Measurements from ENCODE around the gene NAT9.
A peak's percentile ranks its signal among the peaks of the same experiment; 100 is the strongest.

Gene NAT9

DNA sequence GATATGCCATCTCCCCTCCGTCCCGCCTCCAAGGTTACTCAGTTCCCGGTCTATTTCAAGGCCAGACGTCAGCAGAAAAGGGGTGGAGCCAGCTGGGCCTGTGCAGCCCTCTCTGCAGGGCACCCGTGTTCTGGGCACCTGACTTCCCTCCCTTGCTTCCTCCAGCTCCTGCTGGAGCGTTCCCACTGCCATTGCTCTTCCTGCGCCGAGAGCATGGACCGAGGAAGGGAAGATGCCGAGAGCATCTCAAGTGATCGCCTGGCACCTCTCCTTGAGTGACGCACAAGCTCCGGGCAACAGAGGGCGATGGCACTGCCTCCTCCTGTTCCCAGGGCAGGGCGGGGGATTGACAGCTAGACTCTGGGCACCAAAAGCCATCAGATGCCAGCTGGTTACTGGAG, 29.4 kb upstream of the NAT9 start:
- no peak for DNase-seq

DNA sequence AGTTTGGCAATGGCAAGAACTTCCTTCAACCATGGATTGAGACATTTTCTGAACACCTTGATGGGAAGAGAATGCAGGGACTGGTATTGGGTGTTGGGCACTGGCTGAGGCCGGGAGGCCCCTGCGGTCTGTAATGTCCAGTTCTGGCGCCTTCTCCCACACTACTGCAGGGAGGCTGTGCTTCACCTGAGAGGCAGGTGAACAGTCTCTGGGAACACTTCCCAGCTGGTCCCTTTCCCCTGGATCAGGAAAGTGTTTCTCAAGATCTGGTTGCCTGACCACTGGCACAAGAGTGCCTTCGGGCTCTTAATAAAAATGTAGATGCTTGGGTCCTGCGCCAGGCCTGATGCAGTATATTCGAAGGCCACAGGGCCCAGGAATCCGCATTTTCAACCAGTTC, 28.5 kb upstream of the NAT9 start:
- no peak for DNase-seq

DNA sequence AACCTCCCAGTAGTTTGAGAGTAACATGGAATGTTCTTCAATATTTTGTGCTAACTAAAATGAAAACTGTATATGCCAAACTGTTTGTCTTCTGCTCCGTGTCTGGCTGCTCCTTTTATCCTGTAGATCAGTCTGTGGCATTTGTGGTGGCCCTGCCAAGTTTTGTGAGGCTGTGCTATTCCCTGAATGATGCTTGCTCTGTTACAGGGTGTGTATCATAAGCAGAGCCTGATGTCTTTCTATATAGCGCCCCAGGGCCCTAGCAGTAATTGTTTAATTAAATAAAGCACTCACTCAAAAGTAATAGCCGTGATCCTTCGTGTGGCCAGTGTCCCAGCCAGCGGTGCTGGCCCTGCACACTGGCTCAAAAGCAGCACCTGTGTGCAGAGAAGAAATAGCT, 27.8 kb upstream of the NAT9 start:
- DNase-seq, result no peak

DNA sequence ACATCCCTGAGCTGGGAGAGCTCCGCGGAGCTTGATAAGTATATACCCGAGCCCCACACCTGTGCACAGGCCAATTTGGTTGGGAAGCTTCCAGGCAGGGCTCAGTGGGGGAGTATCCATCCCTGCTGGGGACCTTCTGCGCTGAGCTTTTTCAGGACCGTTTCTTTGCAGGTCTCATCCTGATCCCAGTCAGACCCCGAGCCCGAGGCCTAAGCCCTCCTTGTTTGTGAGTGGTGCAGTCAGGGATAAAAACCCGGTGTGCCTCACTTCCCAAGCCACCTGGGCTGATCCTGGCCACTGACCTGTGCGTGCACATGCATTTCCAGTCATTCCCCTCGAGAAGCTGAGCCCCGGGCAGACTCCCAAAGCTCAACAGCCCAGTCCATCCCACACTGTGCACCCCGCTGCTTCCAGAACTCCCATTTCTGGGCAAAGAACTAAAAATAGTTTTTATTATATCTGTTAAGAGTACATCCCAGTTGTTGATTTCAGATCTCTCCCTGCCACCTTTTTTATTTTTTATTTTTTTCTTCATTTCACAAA, 27.3 kb upstream of the NAT9 start:
- no peak for DNase-seq

DNA sequence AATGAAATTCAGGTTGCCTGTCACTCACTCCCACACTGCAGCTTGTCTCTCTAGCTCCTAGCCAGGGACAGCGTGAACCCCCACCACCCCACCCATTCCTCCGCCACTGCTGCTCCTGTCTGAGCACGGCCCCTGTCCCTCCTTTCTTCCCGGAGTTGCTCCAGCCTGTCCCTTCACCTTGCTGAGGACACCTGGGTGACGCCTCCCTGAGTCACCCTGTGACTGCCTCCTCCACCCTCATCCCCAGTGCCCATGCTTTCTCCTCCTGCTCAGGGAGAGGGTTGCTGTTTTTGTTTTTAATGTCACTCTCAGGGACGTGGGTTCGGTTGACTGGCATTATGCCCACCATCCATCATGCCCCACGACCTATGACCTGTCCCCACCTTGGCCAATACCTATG, 25.8 kb upstream of the NAT9 start:
- DNase-seq, result no peak

DNA sequence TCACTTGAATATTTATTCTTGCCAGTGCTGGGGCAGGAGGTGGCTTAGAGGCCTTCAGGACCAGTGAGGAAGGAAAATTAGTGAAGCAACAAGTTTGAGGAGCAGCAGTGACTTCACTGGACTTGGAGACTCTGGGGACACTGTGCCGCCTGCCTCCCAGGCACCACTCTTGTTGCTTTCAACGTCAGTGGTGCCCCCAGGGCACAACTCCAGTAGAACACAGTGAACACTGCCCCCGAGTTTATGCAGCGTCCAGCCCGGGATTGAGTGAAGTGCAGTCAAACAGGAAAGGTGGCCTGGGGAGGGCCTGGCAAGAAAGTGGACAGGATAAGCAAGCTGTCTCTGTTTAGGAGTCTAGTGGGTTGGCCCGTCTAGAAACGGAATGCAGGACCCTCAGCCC, 24.4 kb upstream of the NAT9 start:
- no peak for DNase-seq

DNA sequence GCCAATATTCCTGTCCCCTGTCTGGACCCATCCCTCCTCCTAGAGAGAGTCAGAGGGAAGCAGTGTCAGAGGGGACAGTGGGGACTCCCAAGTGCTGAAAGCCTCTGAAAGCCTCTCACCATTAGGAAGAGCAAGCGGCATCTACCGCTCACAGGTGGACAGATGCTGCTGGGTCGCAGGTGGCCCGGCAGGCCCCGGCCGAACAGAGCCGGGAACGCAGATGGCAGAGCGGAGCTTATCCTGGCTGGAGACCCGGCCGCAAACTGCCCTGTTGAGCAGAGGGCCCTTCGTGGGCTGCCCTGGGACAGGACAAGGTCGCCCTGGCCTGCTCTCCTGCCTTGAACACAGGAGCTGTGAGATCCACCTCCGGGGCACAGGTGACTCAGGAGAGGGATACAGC, 23.0 kb upstream of the NAT9 start:
- no peak for DNase-seq

DNA sequence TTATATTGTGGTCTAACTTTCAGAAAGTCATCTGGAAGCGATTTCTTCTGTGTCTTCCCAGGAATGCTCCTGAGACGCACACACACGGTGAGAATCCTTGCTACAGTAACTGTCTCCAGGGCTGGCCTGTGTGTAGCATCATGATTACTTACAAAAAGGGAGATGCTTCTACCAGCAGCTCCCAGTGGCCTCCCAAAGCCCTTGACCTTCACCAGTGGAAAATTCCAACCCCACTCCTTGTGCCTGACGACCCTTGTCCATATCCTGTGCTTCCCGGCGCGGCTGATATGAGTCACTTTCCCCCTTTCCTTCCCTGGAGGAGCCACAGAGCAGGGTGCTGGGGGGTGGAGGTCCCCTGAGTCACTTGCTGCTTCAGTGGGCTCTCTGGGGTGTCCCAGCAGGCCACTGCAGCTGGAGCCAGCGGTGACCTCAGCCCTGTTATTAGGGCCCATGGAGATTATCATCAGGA, 22.1 kb upstream of the NAT9 start:
- no peak for DNase-seq

DNA sequence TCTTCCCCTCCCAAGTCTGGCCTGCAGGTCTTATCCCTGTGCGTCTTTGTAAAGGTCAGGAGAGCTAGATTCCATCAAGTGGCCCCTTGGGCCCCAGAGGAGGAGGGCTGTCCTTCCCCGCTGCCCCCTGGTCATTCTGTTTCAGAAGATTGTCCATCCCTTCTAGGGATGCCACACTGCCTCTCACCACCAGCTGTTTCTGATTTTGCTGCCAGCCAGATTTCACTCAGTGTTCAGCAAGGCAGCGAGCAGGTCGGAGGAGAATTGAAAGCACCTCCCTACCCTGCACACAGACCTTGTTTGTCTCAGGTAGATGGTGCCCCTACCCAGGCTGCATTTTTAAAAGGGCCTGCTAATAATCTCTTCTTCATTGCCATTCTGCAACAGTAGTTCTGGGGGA, 21.7 kb upstream of the NAT9 start:
- no peak for DNase-seq

DNA sequence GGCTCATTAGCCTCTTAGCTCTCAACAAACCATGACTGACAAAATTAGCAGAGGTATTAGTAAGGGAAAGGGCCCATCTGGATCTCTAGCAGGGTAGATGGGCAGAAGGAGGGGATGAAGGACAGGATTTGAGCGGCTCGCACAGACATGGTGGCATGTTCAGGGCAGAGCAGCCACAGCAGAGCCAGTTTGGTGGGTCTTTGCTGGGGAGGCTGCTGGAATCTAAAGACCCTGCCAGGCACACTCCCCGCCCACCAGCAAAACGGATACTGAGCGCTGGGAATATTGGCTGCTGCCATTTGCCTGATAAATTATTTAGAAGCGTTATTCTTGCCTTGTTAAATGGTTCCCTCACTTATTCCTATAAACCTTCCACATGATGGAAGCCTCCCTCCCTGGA, 20.7 kb upstream of the NAT9 start:
- no peak for DNase-seq

DNA sequence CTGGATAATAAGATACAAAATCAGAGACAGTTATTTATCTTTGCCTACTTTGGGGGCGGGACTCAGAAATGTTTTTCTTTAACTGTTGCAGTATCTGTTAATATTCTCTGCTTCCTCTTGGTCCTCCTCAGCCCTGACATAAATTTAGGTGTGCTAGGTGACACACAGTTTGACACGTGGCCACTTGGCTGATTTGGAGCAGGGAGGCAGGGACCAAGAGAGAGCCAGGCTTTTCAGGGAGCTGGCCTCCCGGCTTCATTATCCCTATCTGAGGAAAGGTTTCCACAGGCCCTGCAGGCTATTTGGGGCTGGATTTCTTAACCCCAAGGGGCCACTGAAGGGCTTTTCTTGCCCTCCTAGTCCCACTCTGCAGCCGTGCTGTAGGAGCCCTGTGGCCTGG, 20.1 kb upstream of the NAT9 start:
- DNase-seq, result no peak

DNA sequence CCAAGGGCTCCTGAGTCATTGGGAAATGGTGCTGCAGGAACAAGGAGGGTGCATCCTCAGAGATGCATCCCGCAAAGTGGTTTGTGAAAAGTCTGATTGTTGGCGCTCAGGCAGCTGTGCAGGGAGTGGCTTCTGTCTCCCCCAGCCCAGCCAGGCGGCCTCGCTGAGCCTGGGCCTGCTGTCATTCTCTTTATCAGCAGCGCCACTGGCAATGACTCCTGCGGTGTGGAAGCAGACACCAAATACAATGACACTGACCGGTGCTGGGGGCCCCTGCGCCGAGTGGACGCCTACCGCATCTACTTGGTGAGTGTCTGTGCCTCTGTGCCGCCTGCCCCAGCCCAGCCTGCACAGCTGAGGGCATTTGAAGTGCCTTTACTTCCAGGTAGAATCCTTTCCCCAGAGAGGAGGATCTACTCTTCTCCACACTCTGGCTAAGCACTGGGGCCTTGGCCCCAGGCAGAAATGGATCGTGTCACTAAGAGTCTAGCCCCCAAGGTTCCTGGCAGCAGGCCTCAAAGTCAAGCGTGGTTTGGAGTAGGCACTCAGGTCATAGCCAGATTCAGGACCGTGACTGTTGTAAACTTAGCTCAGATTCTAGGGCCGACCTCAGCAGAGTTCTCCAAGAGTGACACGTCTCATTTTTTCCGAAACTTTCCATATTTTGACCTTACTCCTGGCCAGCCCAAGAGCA, 19.3 kb upstream of the NAT9 start:
- DNase-seq, result no peak

DNA sequence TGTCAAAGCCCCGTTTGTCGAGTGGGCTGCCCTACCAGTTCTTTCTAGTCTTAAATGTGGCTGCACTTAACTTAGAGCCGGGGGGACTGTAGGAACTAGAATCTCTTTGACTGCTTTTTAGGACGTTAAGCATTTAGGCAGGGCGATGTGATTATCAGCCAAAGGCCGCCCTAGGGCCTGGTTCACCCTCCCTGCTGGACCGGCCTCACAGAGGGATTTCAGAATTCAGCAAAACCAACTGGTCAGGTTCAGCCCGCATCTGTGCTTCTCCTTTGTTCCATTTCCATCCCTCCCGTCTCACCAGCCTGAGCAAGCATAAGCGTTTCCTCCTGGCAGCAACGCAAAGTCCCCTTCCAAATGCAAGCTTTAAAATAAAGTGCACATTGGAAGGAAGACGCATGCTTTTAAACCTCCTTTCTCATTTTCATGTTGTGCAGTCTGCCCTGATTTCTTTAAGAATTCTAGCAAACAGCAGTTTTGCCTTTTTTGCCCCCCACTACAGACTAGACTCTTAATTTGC, 16.5 kb upstream of the NAT9 start:
- no peak for DNase-seq

DNA sequence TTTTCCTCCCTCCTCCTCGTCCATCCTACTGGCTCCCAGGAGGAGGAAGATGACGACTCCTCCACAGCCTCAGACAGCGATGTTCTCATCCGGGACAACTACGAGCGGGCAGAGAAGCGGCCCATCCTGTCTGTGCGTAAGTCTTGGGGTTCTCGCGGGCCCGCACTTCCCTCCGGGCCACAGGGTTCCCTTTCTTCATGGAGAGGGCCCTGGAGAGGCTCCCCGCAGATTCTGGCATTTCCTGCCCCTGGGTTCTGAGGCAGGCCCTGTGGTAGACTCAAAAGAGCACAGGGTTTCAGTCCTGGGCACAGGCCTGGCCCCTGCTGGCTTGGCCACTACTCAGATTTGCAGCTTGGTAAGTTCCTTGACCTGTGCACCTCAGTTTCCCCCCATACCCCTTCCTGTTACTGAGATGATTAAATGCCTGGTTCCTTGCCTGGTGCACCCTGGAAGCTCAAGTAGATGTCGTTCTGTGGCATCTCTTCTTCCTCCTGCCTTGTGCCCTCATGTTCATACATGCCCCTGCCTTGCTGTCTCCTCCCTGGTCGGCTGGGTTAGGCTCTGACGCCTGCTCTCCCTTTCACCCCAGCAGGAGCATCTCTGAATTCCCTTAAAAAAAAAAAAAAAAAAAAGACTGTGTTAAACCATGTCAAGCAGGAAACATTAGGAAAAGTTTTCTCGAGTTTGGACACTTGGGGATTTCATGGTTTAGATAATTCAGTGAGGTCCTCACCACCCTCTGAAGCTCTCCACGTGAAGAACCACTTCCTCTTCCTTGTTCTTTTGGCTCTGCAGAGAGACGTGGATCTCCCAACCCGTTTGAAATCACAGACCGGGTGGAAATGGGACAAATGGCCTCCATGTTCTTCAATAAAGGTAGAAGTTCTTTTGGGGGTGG, 14.3 kb upstream of the NAT9 start:
- peak; percentile 86 for DNase-seq

DNA sequence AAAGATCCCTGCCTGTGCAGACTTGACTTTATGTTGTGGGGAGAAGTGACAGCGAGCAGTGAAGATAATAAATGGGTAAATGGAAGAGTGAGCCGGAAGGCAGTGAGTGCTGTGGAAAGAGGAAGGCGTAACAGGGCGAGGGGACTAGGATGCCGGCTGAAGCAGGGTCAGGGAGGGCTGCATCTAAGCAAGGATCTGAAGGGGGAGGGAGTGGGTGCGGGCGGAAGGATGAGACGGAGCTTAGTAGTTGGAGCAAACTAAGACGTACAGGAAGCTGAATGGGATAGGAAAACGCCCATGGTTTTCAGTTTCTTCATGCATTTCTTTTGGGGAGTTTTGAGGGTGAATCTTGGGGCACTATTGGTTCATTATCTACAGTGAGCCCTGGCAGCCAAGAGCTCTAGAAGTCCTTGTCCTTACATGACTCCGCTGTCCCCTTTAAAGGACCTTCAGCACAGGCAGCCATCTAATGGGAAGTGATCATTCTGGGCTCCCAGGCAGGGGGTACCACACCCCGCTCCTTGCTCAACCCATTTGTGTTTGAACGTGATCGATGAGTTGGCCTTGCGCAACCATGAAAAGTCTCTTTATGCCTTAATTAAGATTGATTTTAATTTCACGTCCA, 10.4 kb upstream of the NAT9 start:
- DNase-seq, result peak; percentile 85

DNA sequence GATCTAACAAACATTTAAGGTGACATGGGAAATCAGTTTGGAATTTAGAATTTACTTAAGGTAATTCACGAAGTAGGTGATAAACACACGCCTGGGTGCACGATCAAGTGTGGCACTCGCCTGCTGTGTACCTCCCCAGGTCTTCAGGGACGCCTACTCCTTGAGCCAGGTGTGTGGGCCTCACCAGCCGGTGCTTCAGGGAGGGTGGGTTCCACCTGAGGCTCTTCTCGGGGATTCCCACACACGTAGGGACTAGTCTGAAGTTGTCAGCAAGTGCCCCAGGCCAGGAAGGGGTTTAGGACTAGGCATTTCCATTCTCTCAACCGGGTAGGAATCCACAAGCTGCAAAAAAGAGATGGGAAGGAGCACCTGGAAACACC, 9.8 kb upstream of the NAT9 start:
- no peak for DNase-seq

DNA sequence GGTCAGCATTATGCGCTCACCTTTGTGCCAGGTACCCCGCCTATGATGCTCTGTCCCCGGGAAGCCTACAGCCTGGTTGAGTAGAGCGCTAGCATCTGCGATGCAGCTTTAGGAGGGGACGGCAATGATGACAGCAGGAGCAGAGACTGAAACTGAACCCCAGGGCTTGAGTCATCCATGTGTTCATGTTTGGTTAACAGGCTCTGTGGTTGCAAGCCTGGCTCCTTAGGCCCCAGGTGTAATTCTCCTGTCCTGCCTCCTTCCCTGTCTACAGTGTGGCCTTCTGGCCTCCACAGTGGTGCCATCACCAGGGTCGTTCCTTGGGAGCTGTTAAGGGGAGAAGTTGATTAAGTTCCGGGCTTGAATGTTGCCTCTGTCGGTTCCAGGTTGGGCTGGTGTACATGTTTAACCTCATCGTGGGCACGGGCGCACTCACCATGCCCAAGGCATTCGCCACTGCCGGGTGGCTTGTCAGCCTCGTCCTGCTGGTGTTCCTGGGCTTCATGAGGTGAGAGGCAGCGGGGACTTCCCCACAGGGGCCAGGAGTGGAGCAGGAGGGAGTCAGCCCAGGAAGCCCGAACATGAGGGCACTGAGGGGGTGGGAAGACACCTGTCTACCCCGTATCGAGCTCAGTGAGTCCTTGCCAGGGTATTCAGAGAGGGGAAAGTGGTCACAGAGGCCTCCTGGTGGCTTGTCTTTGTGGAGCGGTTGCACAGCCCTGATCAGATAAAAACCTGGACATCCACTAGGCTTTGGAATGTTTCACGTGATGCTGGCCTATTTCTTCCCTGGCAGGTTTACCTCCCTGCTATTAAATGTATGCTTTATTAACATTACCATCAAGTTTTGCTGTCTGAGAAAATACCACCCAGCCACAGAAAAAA, 9.2 kb upstream of the NAT9 start:
- peak; percentile 19 for DNase-seq

DNA sequence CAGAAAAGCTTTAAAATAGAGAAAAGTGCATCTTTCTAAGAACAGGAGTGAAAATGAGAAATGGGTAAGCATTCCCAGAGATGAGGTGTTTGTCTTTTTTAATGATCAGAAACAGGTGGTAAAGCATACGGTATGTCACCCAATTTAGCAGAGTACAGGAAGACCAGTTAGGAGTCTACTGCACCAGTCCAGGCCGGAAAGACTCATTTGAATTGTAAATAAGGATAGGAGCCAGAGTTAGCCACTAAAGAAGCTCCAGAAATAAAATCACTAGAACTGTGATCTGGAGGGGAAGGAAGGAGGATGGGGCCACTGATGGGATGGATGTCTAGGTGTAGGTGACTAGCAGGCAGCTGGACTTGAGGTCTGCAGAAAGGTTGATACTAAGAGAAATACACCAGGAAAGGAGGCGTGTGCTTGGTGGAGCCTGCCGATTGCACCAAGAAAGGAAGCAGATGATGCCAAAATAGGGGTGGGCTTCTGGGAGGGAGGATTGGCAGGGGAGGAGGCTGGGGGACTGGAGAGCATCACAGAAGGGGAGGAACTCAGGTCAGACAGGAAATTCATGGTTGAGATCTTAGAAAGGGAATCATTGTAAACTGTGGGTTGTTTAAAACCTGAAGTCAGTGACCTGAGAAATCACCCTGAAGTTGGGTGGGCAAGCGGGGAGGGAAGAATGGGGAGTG, 8.1 kb upstream of the NAT9 start:
- no peak for DNase-seq

DNA sequence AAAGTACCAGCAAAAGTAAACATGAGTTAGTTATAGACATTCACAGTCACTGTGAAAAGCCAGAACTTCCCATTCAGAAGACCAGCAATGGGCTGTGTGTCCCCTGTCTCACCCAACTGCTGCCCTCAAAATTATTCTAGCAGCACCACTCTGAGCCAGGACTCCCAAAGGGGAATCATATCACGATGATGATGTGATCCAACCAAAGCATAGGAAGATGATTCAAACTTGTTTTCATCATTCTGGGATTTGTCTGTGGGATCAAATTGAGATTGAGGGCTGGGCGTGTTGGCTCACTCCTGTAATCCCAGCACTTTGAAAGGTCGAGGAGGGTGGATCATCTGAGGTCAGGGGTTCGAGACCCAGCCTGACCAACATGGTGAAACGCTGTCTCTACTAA, 6.4 kb upstream of the NAT9 start:
- DNase-seq, result peak; percentile 29

DNA sequence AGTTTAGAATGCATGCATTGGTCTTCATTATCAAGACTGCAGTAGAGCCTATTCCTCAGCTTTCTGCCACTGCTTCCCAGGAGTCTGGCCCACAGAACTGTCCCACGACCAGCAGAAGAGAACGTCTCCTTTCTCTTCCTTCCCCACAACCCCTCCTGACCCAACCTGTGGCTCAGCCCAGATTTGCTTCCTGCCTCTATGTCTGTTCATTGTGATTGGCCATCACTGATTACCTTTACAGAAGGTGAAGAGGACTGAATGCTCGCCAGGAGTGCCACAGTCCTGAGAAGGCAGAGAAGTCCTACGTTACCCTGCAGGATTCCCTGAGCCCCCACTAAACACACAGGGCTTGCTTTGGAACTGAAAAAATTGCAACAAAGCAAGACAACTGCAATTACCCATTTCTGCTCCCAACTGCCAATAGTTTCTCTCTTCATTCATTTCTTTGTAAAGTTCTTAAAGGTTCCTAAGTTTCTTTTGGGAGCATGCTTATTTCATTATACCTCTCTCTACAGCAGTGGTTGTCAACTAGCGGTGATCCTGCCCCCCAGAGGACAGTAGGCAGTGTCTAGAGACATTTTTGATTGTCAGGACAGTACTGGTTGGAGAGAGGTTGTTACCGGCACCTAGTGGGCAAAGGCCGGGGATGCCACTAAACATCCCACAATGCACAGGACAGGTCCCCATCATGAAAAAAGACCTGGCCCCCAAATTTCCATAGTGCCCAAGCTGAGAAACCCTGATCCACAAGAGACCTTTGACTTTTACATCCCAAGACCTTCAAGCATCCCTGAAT, 4.5 kb upstream of the NAT9 start:
- peak; percentile 55 for DNase-seq

DNA sequence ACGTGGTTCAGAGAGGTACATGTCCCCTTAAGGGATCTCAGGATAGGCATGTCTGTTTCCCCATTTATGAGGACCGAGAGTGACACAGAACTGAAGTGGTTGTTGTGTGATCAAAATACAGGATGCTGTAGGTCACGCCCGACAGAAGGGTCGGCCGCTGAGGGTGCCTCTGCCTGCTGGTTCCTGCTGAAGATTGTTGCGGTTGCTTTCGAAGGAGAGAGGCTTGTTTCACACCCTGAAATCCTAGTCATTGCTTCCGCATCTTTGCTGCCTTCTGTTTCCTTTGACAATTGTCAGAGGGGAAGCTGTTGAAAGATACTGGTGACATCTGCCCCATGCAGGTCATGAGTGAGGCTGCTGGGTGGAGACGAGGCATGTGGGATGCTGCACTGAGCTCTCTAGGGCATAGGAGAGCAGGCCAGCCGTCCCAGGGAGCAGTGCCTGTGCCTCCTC, 3.8 kb upstream of the NAT9 start:
- DNase-seq, result peak; percentile 99

All from inflammatory macrophage treated with lipopolysaccharide for 4 hours (primary cell).